Measurements from ENCODE around the gene DDX59.

Gene DDX59

GRCh38 chr1:200675588-200675852 lies 5.8 kb upstream of the DDX59 start:
- H3K27ac ChIP-seq = no peak overlapping the region
- H3K27me3 ChIP-seq (replicated peaks) = no peaks in the 10 kb centered on the region
- H3K4me3 ChIP-seq (ENCODE audit: low read depth, low read length) = no peak overlapping the region
- TF ChIP-seq, protein P1, sequence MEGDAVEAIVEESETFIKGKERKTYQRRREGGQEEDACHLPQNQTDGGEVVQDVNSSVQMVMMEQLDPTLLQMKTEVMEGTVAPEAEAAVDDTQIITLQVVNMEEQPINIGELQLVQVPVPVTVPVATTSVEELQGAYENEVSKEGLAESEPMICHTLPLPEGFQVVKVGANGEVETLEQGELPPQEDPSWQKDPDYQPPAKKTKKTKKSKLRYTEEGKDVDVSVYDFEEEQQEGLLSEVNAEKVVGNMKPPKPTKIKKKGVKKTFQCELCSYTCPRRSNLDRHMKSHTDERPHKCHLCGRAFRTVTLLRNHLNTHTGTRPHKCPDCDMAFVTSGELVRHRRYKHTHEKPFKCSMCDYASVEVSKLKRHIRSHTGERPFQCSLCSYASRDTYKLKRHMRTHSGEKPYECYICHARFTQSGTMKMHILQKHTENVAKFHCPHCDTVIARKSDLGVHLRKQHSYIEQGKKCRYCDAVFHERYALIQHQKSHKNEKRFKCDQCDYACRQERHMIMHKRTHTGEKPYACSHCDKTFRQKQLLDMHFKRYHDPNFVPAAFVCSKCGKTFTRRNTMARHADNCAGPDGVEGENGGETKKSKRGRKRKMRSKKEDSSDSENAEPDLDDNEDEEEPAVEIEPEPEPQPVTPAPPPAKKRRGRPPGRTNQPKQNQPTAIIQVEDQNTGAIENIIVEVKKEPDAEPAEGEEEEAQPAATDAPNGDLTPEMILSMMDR (IDR thresholded peaks at IDR 0.05; ENCODE audit: low read depth, low read length, missing control alignments) = no peak
- H3K36me3 ChIP-seq (replicated peaks) = no peaks in the 10 kb centered on the region
- in situ Hi-C loops (cut with HindIII; ENCODE audit: low pct_ligation_motif_present, low sequenced_read_pairs) = no loop called here
- DNase-seq = no peak

GRCh38 chr1:200674838-200675587 lies 5.3 kb upstream of the DDX59 start:
- DNase-seq = no peak
- TF ChIP-seq, protein P1 (IDR thresholded peaks at IDR 0.05; ENCODE audit: low read depth, low read length, missing control alignments) = no peak
- in situ Hi-C loops (cut with HindIII; ENCODE audit: low pct_ligation_motif_present, low sequenced_read_pairs) = no loop called here
- Histone ChIP-seq H3K27ac (no peak overlapping the region), H3K27me3 (replicated peaks) (no peaks in the 10 kb centered on the region), H3K36me3 (replicated peaks) (no peaks in the 10 kb centered on the region), H3K4me3 (ENCODE audit: low read depth, low read length) (no peak overlapping the region)

GRCh38 chr1:200673952-200674823 lies 4.5 kb upstream of the DDX59 start:
- no peak overlapping the region for H3K27ac ChIP-seq
- DNase-seq = no peak
- no peak overlapping the region for H3K4me3 ChIP-seq (ENCODE audit: low read depth, low read length)
- TF ChIP-seq, protein P1 (IDR thresholded peaks at IDR 0.05; ENCODE audit: low read depth, low read length, missing control alignments) = no peak
- H3K36me3 ChIP-seq (replicated peaks) = no peaks in the 10 kb centered on the region
- no peaks in the 10 kb centered on the region for H3K27me3 ChIP-seq (replicated peaks)
- in situ Hi-C loops (cut with HindIII; ENCODE audit: low pct_ligation_motif_present, low sequenced_read_pairs) = no loop called here

- DNase-seq = no peak
- Histone ChIP-seq H3K4me3 (ENCODE audit: low read depth, low read length) (no peak overlapping the region), H3K27ac (no peak overlapping the region), H3K36me3 (replicated peaks) (no peaks in the 10 kb centered on the region), H3K27me3 (replicated peaks) (no peaks in the 10 kb centered on the region)
- in situ Hi-C loops (cut with HindIII; ENCODE audit: low pct_ligation_motif_present, low sequenced_read_pairs) = no loop called here
- TF ChIP-seq, protein P1 (IDR thresholded peaks at IDR 0.05; ENCODE audit: low read depth, low read length, missing control alignments) = no peak
These were observed 1.6 kb upstream of the DDX59 start for GRCh38 chr1:200671235-200671786.

DNA sequence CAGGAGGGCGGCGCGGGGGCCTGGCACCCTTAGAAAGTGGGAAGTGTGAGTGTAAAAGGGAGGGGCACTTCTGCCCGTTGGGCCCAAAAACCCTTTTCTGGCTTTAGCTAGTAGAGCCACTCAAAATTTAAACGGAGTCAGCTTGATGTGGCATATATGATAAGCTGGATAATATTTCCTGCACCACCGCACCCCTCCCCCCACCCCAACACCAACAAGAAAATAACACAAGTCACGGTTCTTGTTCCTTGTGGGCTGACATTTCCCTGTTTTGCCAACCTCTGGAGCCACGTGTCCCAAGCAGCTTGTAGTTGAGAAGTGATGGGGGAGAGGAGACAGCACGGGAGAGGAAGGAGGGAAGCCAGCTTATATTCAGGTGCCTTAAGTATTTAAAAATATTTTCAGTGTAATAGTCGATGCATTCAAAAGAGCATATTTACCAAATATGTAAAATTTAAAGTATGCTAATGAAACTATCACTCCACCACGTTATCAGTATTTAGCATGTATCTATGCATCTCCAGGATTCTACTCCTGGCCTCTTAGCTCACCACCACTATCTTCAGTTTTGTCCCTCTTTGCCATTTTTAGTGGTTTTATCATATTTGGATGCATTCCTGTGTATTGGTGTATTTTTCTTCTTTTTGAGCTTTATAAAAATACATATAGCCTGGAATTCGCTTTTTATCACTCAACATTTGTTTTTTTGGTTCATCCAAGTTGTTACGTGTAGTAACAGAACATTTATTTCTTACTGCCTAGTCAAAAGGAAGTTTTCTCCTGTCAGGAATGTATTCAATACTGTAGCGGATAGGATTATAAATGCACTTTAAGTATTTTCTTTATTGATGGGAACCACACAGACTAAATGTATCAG lies 773 bp upstream of the DDX59 start:
- H3K36me3 ChIP-seq (replicated peaks) = no peaks in the 10 kb centered on the region
- TF ChIP-seq, protein P1 (IDR thresholded peaks at IDR 0.05; ENCODE audit: low read depth, low read length, missing control alignments) = no peak

More for the DNA sequence above, 773 bp upstream of the DDX59 start:
- peak overlapping the region; percentile 99 for H3K27ac ChIP-seq
- DNase-seq = no peak
- H3K4me3 ChIP-seq (ENCODE audit: low read depth, low read length) = peak overlapping the region; percentile 69
- H3K27me3 ChIP-seq (replicated peaks) = no peaks in the 10 kb centered on the region
- in situ Hi-C loops (cut with HindIII; ENCODE audit: low pct_ligation_motif_present, low sequenced_read_pairs) = no loop called here
